C4-2B (cell line): Measurements from ENCODE around the gene YY1AP1.

Source experiments
- H3K27ac ChIP-seq: fragments of 450-650 bp; 2 replicates; pipeline ENCODE4 v1.5.1; 2017
- ZFX ChIP-seq: fragments of 450-650 bp; IDR thresholded peaks from 2 replicates; pipeline ENCODE4 v1.6.1; 2017
- TF ChIP-seq, protein P1 (sequence below): fragments of 450-650 bp; conservative IDR thresholded peaks from 2 replicates; pipeline ENCODE4 v1.5.1; 2017; ENCODE audit warnings: mild to moderate bottlenecking

The YY1AP1 gene

GRCh38 chr1:155657463-155657862 is 31.1 kb downstream of the YY1AP1 start:
- H3K27ac ChIP-seq = no peak overlapping the region
- no peak for TF ChIP-seq ZFX
- TF ChIP-seq, protein P1, sequence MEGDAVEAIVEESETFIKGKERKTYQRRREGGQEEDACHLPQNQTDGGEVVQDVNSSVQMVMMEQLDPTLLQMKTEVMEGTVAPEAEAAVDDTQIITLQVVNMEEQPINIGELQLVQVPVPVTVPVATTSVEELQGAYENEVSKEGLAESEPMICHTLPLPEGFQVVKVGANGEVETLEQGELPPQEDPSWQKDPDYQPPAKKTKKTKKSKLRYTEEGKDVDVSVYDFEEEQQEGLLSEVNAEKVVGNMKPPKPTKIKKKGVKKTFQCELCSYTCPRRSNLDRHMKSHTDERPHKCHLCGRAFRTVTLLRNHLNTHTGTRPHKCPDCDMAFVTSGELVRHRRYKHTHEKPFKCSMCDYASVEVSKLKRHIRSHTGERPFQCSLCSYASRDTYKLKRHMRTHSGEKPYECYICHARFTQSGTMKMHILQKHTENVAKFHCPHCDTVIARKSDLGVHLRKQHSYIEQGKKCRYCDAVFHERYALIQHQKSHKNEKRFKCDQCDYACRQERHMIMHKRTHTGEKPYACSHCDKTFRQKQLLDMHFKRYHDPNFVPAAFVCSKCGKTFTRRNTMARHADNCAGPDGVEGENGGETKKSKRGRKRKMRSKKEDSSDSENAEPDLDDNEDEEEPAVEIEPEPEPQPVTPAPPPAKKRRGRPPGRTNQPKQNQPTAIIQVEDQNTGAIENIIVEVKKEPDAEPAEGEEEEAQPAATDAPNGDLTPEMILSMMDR = no peak

DNA sequence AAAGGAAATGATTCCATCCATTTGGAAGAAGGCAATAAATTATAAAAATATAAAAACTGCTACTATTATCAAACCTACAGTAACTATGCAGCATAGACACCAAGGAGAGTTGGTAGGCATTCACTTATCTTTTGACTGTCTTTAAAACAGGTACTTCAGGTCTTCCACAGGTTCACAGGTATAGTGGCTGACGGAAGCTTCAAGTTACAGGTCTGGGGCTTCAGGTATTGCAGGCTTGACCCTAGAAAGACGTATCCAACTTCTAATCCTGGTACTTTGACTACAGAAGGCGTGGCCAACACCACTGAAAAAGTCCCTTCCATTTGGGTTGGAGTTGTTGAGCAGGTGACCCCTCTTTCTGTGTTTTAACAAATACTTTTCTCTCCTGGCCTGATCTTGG is 35.6 kb downstream of the YY1AP1 start:
- TF ChIP-seq, protein P1 = no peak
- no peak for TF ChIP-seq ZFX
- H3K27ac ChIP-seq = no peak overlapping the region

DNA sequence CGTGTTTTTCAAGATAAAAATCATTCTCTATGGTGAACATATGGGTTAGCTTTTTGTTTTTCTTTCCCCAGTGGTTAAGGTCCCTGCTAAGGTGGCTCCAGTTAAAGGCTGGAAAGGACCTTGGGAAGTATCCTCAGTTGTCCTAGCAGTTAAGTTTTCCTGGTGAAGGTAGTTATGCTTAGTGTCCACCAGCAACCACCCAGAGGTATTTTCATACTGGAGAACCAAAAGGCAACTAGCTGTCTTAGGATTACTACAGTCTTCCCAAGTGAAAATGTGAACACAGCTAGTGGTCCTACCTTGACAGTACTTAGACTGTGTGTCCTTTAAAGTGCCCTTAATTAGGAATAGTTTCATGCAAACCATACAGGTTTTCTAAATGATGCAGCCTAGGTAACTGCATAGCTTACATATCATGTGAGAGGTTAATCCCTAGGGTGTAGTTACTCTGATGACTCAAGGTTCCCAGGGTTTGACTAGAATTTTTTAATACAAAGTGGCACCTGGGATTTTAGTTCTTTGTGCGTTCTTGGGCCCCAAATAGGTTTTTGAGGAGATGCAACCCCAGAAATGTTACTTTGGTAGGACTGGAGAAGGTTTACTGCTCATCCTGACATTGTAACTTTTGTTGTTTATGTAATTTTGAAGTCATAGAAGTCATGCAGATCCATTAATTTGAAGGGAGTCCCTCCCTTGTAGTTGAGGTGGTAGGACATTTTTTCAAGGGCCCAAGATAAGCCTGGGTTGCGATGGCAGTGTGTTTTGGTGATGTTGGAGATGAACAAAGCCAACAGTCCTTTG is 36.5 kb downstream of the YY1AP1 start:
- peak overlapping the region; percentile 45; the same call in 1 of the 2 replicates for H3K27ac ChIP-seq
- TF ChIP-seq ZFX = no peak
- TF ChIP-seq, protein P1 = no peak

GRCh38 chr1:155650231-155650757 is 38.3 kb downstream of the YY1AP1 start:
- peak overlapping the region; percentile 45; the same call in 1 of the 2 replicates for H3K27ac ChIP-seq
- TF ChIP-seq, protein P1 = no peak
- no peak for TF ChIP-seq ZFX

DNA sequence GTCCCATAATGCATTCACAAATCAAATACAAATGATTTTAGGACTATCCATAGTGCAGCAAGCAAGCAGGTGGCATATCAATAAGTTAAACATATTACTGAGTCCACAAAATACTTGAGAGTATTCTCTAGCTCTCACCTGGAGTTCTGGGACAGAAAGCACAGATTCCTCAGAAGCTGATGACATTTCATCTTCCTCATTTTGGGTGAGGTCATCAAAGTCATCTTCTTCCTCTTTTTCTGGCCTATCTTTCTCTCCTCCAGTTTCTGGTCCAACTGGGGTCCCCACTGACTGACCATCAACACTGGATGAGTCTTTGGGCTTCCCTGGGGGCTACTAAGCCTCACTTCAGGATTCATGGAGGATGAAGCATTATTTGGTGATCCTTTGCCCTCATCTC is 38.9 kb downstream of the YY1AP1 start:
- no peak for TF ChIP-seq ZFX
- TF ChIP-seq, protein P1 = no peak
- H3K27ac ChIP-seq = no peak overlapping the region

DNA sequence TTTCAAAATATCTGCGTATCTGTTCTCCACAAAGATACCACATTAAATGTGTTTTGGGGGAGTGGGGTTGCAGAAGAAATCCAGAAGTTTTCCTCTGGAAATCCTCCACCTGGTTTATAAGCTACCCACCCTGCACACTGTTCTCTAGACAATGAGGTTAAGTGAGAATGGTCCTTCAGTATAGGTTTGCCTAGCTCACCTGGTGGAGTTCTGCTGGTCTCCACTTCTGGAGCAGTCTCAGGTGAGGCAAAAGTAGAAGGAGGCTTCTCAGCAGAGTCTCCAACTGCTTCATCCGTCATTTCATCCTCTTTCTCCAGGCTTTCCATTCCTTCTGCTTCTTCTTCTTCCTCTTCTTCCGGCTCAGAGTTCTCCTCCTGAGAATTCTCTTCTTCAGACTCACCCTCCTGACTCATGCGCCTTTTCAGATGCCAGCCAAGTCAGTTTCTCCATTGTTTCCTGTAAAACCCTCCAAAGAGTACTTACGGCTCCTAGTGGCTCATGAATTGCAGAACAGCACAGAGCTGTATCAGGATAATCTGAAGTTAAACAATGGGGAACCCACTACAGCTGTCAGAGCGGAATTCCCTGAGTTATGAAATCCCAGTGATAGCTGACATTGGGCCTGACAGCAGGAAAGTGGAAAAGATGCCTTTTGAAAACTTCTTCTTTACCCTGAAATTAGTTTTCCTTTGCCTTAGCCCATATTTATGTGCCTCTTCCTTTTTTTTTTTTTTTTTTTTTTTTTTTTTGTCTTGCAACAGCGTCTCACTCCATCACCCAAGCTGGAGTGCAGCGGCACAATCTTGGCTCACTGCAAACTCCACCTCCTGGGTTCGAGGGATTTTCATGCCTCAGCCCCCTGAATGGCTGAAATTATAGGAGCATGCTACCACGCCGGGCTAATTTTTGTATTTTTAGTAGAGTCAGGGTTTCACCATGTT is 40.1 kb downstream of the YY1AP1 start:
- peak overlapping the region; percentile 34; the same call in 1 of the 2 replicates for H3K27ac ChIP-seq
- TF ChIP-seq, protein P1 = peak; percentile 83
- no peak for TF ChIP-seq ZFX

DNA sequence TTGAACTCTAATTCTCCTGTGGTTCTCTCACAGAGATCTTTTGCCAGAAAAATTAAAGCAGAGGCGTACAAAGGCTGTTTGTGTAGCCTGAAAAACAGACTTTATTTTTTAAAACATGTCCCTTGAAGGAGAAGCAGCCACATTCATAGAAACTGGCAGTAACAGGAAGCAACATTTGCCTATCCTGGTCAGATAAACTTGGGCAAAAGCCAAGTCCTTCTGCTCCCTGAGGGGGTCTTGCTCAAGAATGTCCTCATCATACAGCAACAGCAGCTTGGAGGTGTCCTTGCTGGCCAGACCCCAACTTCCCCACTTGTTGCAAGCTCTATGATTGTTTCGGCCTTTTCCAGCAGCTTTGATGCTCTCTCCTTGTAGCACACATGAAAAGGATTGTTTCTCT is 42.3 kb downstream of the YY1AP1 start:
- no peak for TF ChIP-seq ZFX
- TF ChIP-seq, protein P1 = no peak
- no peak overlapping the region for H3K27ac ChIP-seq
